HG03469 (cell line): ENCODE measurements around the gene ITK.
"Not testable (repeated sequence)": the region's sequence is repeated elsewhere in the genome, so short reads cannot be mapped to it uniquely, and the experiment has no call there.

Source experiments
- ATAC-seq: cut with Tn5 transposase; IDR thresholded peaks from one replicate; pipeline ENCODE4 v1.9.1; 2021; ENCODE audit warnings: mild to moderate bottlenecking, moderate library complexity, moderate number of reproducible peaks; ENCODE audit not compliant: unreplicated experiment

ITK gene

GRCh38 chr5:157205708-157206107, 25.1 kb downstream of the ITK start:
- ATAC-seq, result no peak

DNA sequence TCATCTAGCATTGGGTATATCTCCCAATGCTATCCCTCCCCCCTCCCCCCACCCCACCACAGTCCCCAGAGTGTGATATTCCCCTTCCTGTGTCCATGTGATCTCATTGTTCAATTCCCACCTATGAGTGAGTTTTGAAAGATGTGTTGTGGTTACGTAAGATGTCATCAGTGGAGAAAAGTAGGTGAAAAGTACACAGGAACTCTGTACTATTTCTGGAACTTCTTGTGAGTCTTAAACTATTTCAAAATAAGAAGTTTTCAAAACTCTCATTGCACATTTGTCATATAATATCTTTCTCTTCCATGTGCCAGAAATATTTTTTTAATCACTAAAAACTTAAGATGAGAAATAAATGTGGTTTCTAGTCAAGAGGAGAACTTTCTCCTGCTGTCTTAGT, 30.0 kb downstream of the ITK start:
- ATAC-seq, result not testable (repeated sequence)

DNA sequence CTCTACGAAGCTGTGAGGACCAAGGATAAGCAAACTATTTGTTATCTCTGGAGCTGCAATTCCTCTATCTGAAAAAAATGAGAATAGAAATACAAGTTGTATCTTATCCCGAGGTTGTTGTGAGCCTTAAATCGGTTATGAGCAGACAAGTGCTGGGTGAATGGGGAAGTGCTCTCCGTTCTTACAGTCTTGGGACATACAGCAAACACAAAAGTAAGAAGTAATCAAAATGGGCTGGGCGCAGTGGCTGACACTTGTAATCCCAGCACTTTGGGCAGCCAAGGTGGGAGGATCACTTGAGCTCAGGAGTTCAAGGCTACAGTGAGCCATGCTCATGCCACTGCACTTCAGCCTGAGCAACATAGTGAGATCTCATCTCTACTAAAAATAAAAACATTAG, 31.7 kb downstream of the ITK start:
- ATAC-seq, result no peak

GRCh38 chr5:157213527-157214243, 33.0 kb downstream of the ITK start:
- ATAC-seq, result no peak

- ATAC-seq, result peak; percentile 31
Observed at GRCh38 chr5:157214415-157214814, 33.8 kb downstream of the ITK start.

DNA sequence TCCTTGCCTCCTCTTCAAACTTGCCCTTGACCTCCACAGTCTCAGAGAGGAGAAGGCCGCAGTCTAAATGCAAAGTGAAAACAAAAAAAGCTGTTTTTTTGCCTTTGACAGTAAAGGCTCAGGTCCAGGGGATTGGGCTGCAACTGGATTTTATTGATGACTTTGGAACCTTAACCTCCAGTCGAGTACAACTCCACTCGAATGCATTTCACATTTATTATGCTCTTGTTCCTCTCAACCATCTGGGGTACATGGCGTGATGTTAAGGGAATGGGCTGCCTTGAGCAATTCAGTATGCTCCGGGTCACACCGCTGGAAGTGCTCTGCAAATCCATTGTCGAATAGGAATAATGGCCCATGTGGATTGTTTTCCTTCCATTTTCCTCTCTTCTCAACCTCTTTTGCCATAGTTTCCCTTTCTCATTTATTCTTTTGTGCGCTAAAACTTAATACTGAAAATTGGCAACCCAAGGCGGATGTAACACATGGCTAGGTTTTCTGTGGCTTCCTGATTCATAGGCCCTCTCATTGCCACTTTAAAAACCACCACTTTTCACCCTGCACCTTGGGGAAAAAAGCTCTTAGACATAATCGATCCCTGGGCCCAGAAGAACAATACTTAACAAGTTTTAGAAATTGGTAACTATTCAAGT, 34.3 kb downstream of the ITK start:
- ATAC-seq, result no peak

- no peak for ATAC-seq
Observed at GRCh38 chr5:157215514-157216167, 35.0 kb downstream of the ITK start.

DNA sequence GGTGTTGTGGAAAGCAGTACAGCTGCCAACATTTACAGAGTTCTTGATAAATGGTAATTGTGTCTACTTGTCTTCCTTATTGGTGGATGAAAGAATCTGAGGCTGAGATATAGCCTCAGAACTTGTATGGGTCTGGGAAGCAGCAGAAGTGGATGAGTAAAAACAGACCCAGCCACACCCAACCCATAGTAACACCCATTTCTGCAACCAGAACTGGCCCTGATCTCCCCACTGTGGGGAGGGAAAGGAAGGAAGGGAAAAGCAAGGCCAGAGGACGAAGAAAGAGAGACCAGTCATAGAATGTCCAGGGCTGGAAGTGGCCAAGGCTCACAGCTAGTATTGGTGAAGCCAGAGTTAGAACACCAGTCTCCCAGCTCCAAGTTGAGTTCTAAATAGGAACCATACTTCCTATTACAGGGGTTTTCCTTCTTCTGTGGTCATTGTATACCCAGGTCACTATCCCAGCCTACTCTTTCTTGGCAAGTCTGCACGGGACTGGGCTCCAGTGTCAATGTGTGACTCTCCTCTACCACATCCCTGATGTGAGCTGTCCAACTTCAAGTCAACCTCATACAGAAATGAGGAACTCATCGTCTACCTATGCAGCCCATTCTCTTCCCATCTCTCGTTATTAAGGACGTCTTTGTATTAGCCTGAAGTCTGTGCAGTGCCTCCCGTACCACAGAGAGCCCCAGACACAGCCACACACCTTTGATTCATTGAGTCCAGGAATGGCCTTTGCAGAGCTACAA, 35.9 kb downstream of the ITK start:
- no peak for ATAC-seq

GRCh38 chr5:157217289-157218024, 36.8 kb downstream of the ITK start:
- no peak for ATAC-seq

DNA sequence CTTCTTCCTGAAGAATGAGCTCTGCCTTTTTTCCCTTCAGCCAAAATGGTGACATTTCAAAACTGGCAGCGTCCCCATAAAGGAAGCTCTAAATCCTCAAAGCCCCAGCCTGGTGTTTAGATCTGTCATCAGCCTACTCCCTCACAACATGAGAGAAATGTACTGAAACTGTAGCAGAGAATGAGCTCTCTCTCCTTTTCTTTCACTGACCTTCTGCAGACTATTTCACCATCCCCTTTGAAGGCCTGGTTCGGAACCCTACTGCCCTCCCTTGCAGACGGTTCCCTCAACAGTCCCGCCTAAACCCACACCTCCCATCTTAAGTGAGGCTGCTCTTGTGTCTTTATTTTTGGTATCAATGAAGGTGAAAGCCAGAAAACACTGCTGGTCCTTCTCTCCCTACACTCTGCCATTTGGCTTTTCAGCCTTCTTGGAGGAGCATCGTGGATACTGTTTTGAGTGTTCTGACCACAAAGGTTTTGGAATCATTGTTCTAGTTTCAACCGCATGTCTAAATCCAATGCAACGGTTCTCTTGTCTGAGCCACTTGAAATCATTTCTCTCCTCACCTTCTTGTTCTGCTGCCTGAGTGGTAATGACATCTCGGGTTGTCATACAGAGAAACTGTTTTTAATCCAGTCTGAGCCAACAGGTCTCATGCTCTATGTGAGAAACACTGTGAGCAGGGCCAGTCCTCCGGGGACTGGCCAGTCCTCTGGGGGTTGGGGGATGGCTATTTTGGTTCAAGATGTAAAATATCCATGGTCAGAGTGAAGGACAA, 39.0 kb downstream of the ITK start:
- peak; percentile 37 for ATAC-seq

DNA sequence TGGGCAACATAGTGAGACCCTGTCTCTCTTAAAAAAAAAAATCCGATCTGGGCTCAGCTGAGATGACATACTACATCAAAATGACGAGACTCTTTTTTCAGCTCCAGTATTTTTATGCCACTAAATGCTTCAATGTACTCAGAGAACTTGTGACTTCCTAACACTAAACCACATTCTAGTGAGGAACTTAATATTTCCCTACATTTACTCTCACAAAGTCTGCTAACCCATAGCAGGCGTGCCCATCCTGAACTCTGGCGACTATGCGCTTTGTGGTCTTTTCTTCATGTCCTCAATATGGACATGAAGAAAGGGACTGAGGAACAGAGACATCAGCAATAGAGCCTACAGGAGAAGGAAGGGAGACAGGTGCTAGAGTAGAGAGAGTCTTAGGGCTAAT, 41.3 kb downstream of the ITK start:
- no peak for ATAC-seq

DNA sequence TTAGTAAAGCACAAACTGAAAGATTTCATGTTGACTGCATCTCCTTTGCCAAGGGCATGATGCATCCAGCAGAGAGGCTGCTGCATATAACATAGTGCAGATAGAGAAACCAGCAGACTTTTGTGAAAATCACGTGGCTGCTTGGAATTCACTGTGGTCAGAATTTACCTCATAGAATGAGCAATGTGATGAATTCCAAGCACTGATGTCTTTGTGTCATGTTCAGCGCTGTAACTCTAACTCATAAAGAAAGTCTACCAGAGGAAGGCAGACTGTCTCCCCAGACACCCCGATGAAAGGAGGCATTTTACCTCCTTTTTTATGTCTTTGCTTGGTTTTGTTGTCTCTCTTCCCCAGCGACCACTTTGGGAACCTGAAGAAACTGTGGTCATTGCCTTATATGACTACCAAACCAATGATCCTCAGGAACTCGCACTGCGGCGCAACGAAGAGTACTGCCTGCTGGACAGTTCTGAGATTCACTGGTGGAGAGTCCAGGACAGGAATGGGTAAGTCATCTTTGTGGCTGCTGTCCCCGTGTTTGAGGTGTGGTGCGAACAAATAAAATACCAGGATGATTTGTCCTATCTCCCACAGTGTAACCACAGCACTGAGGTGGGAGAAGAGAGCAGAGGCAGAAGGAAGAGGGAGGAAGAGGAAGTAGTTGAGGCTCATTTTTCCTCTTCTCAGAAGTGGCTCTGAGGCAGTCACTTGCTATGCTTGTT, 42.0 kb downstream of the ITK start:
- ATAC-seq, result peak; percentile 25

GRCh38 chr5:157225469-157226422, 45.1 kb downstream of the ITK start:
- no peak for ATAC-seq

DNA sequence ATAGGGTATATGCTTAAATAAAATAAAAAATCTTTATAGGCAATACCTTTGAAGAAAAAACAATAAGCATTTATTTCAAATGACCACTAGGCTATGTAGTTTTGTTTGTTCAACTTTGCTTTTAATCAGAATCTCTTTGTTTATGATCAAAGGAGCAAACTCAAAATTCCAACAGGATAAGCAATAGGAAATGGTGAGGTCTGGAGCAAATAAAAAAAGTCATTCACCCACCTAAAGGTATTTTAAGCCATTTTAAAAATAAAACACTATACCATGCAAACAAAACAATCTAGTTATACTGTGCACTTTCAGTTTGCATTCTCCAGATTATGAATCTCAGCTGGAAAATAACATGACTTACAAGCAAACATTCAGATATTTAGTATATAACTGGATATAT, 50.0 kb downstream of the ITK start:
- ATAC-seq, result no peak

DNA sequence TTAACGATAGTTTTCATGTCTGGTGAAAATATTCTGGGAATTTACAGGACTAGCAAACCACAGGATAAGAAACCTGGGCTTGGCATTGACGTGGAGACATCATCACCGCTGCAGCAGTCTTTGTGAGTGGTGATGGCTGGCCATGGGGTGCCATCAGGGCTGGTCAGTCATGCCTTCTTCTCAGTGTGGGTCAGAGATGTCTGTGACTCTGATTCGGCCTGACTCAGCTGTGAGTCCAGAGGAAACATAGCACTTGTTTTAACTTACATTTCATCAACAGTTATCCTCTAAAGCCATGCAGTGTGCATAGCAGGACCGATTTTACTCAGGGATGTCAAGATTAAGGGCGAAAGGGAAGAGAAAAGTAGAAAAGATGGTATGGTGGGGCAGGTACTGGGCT, 52.1 kb downstream of the ITK start:
- no peak for ATAC-seq

DNA sequence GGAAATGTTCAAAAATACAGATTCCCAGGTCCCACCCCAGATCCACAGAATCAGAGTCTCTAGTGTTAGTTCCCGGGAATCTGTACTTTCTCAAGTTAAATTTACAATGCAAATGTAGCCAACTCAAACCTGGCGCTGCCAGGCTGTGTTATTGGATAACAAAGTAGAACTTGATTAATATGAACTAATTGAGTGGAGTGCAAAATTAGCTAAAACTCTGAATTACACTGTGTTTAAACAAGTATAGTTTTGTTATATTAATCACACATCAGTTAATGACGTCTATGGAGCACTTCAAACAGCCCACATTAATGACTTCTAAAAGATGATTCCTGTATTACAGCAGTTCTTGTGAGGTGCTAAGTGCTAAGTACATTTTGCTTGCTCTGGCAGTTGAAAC, 52.9 kb downstream of the ITK start:
- ATAC-seq, result no peak

- ATAC-seq, result no peak
Observed at GRCh38 chr5:157236423-157236822, 55.8 kb downstream of the ITK start.

DNA sequence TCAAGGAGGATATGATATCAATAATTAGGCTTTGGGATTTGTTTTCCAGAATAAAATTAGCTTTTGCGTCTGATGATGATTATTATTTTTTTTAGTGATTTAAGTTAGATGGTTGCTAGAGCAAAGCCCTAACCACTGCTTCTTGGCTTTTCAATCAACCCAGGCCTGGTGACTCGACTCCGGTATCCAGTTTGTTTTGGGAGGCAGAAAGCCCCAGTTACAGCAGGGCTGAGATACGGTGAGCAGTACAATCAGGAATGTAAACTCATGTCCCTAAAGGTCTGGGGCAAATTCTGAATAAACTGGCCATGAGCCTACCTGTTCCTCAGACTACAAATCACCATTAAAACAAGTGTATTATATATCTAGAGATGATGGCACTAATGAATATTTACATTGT, 60.8 kb downstream of the ITK start:
- ATAC-seq, result no peak
